H9 (cell line): ENCODE data around the gene MTMR12. TPM values are rescaled to one million over a fixed set of nuclear protein-coding genes. Genes with fewer than 3 reads are reported as not detected.

Experiments
- DNase-seq: peaks from one replicate; pipeline ENCODE4 v3.0.0-alpha.2; 2017
- H2AFZ ChIP-seq: one replicate; pipeline ENCODE4 v1.6.1; 2013; ENCODE audit warnings: mild to moderate bottlenecking, low read length, control low read depth, moderate library complexity
- H2AK5ac ChIP-seq: 2 replicates; pipeline ENCODE4 v1.6.1; 2013; ENCODE audit warnings: low read length, control low read depth, mixed read lengths; ENCODE audit not compliant: insufficient read length
- H2BK120ac ChIP-seq: one replicate; pipeline ENCODE4 v1.6.1; 2013; ENCODE audit warnings: low read depth, mild to moderate bottlenecking, low read length, control low read depth, inconsistent platforms; ENCODE audit not compliant: poor library complexity, severe bottlenecking
- H2BK12ac ChIP-seq: 2 replicates; pipeline ENCODE4 v1.6.1; 2013; ENCODE audit warnings: low read length, control low read depth, mixed read lengths, low read depth; ENCODE audit not compliant: insufficient read length
- H2BK15ac ChIP-seq: 2 replicates; pipeline ENCODE4 v1.6.1; 2013; ENCODE audit warnings: low read depth, low read length, control low read depth
- H2BK20ac ChIP-seq: one replicate; pipeline ENCODE4 v1.6.1; 2013; ENCODE audit warnings: low read depth, mild to moderate bottlenecking, low read length, control low read depth, inconsistent platforms; ENCODE audit not compliant: poor library complexity, severe bottlenecking
- H2BK5ac ChIP-seq: 2 replicates; pipeline ENCODE4 v1.6.1; 2013; ENCODE audit warnings: low read length, control low read depth, mixed read lengths; ENCODE audit not compliant: insufficient read length
- H3K14ac ChIP-seq: 2 replicates; pipeline ENCODE4 v1.6.1; 2013; ENCODE audit warnings: low read length, control low read depth; ENCODE audit not compliant: insufficient read depth
- H3K18ac ChIP-seq: 2 replicates; pipeline ENCODE4 v1.6.1; 2013; ENCODE audit warnings: low read depth, mild to moderate bottlenecking, mixed read lengths, low read length, control low read depth; ENCODE audit not compliant: insufficient read length
- H3K23ac ChIP-seq: 2 replicates; pipeline ENCODE4 v1.6.1; 2013; ENCODE audit warnings: low read length, control low read depth, mixed read lengths, low read depth; ENCODE audit not compliant: insufficient read length
- H3K23me2 ChIP-seq: 2 replicates; pipeline ENCODE4 v1.6.1; 2013; ENCODE audit warnings: low read depth, mild to moderate bottlenecking, mixed read lengths, low read length, control low read depth; ENCODE audit not compliant: insufficient read length, poor library complexity, severe bottlenecking
- H3K27ac ChIP-seq: 2 replicates; pipeline ENCODE4 v1.5.1; 2013; ENCODE audit warnings: low read length, control low read depth, mixed read lengths, low read depth; ENCODE audit not compliant: insufficient read length
- H3K27me3 ChIP-seq: 2 replicates; pipeline ENCODE4 v1.6.1; 2013; ENCODE audit warnings: low read length, control low read depth, inconsistent platforms; ENCODE audit not compliant: insufficient read depth
- H3K4ac ChIP-seq: 2 replicates; pipeline ENCODE4 v1.6.1; 2013; ENCODE audit warnings: low read depth, mild to moderate bottlenecking, control low read depth, inconsistent platforms, low read length, moderate library complexity
- H3K4me1 ChIP-seq: 2 replicates; pipeline ENCODE4 v1.6.1; 2013; ENCODE audit warnings: low read length, control low read depth, inconsistent platforms; ENCODE audit not compliant: insufficient read depth
- H3K4me2 ChIP-seq: 2 replicates; pipeline ENCODE4 v1.6.1; 2013; ENCODE audit warnings: low read length, control low read depth, mixed read lengths; ENCODE audit not compliant: insufficient read length, insufficient read depth
- H3K56ac ChIP-seq: 2 replicates; pipeline ENCODE4 v1.6.1; 2013; ENCODE audit warnings: low read depth, mild to moderate bottlenecking, mixed read lengths, low read length, control low read depth; ENCODE audit not compliant: insufficient read length
- H3K79me1 ChIP-seq: 2 replicates; pipeline ENCODE4 v1.6.1; 2013; ENCODE audit warnings: low read depth, mild to moderate bottlenecking, moderate library complexity, low read length, control low read depth, inconsistent platforms; ENCODE audit not compliant: insufficient read depth, poor library complexity, severe bottlenecking
- H3K79me2 ChIP-seq: 2 replicates; pipeline ENCODE4 v1.6.1; 2013; ENCODE audit warnings: low read length, control low read depth, inconsistent platforms; ENCODE audit not compliant: insufficient read depth
- H3K9ac ChIP-seq: 2 replicates; pipeline ENCODE4 v1.6.1; 2013; ENCODE audit warnings: low read length, control low read depth, mixed read lengths; ENCODE audit not compliant: insufficient read length; ENCODE audit errors: extremely low read depth
- H3K9me3 ChIP-seq: one replicate; pipeline ENCODE4 v1.6.1; 2013; ENCODE audit warnings: low read depth, low read length, inconsistent platforms; ENCODE audit not compliant: control insufficient read depth
- H3T11ph ChIP-seq: one replicate; pipeline ENCODE4 v1.6.1; 2013; ENCODE audit warnings: mild to moderate bottlenecking, low read length, control low read depth, inconsistent platforms
- H4K20me1 ChIP-seq: one replicate; pipeline ENCODE4 v1.6.1; 2013; ENCODE audit not compliant: control insufficient read depth, insufficient read length, insufficient read depth
- H4K5ac ChIP-seq: 2 replicates; pipeline ENCODE4 v1.6.1; 2013; ENCODE audit warnings: low read depth, mild to moderate bottlenecking, mixed read lengths, low read length, control low read depth; ENCODE audit not compliant: insufficient read length
- H4K8ac ChIP-seq: replicated peaks from 2 replicates; pipeline ENCODE4 v1.6.1; 2013; ENCODE audit warnings: low read length, control low read depth, mixed read lengths, low read depth; ENCODE audit not compliant: insufficient read length
- H4K91ac ChIP-seq: 2 replicates; pipeline ENCODE4 v1.6.1; 2013; ENCODE audit warnings: low read depth, mild to moderate bottlenecking, moderate library complexity, mixed read lengths, low read length, control low read depth; ENCODE audit not compliant: insufficient read length
- H3K27ac Mint-ChIP-seq, 3 experiments: 2 replicates in 2 of 3; 3 replicates in 1 of 3; pipeline ENCODE4 v1.8.0; 2020 to 2021; ENCODE audit warnings: mixed read lengths in 3 of 3, mild to moderate bottlenecking in 1 of 3, moderate library complexity in 1 of 3
- H3K27me3 Mint-ChIP-seq: 2 replicates; pipeline ENCODE4 v1.8.0; 2021; ENCODE audit warnings: low read depth, mild to moderate bottlenecking, moderate library complexity, mixed read lengths
- H3K36me3 Mint-ChIP-seq, 3 experiments: 2 replicates in 2 of 3; 3 replicates in 1 of 3; pipeline ENCODE4 v1.8.0; 2020 to 2021; ENCODE audit warnings: low read depth in 3 of 3, mixed read lengths in 3 of 3; ENCODE audit not compliant: insufficient read depth in 1 of 3
- H3K4me1 Mint-ChIP-seq, 2 experiments: 2 replicates each; pipeline ENCODE4 v1.8.0; 2020; ENCODE audit warnings: mixed read lengths in 2 of 2
- H3K4me3 Mint-ChIP-seq, 2 experiments: 2 replicates in 1 of 2; 3 replicates in 1 of 2; pipeline ENCODE4 v1.8.0; 2020 to 2021; ENCODE audit warnings: mild to moderate bottlenecking in 2 of 2, mixed read lengths in 2 of 2, moderate library complexity in 1 of 2
- H3K9me3 Mint-ChIP-seq, 2 experiments: 2 replicates in 1 of 2; 3 replicates in 1 of 2; pipeline ENCODE4 v1.8.0; 2020; ENCODE audit warnings: mild to moderate bottlenecking in 2 of 2, mixed read lengths in 2 of 2, moderate library complexity in 1 of 2
- WGBS: extraction: QIAGEN DNeasy Blood & Tissue Kit; methylation state at CpG from one replicate; pipeline ENCODE4 v1.1.7; 2013; ENCODE audit warnings: missing lambda C conversion rate, low lambda C conversion rate, mixed read lengths; ENCODE audit not compliant: insufficient read length; ENCODE audit errors: extremely low coverage; 5-methylcytosine and 5-hydroxymethylcytosine counted together
- total RNA-seq: library from RNA; stranded (reverse); gene quantifications from 2 replicates; pipeline ENCODE4 v1.2.1, GENCODE V29; 2021
- TF ChIP-seq, protein P1 (sequence below): fragments of 200-600 bp; sonication (generic); conservative IDR thresholded peaks from 3 replicates; pipeline ENCODE4 v1.8.0; 2021; ENCODE audit warnings: antibody characterized with exemption, mild to moderate bottlenecking

Gene MTMR12
- total RNA-seq, 1 experiment from 2014 or later: 39.3 TPM

DNA sequence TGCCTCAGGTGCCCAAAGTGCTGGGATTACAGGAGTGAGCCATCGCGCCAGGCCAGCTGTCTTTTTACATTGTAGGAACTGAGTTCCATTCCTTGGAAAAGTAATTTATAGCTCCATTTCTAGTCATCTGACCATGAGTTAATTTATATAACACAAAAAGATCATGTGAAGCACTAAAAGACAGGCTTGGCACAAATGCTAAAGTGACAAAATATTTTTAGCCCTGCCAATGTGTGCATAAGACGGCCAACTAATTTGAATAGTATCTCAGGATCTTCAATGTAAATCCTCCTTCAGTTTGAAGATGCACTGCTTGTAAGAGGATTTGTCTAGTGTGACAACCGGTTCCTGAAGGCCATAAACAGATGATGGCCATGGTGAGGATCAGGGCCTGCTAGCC lies 49.1 kb downstream of the MTMR12 start:
- Mint-ChIP-seq H3K4me3 (no peak overlapping the region), H3K27ac (no peak overlapping the region), H3K27me3 (no peaks in the 10 kb centered on the region; the same call in 1 of the 2 replicates), H3K9me3 (no peaks in the 10 kb centered on the region; a peak in 1 of 5 replicates), H3K4me1 (peaks cover 5 to 6% of the 10 kb centered on the region in 2 experiments), H3K36me3 (peaks cover 54 to 90% (median 85%) of the 10 kb centered on the region in 3 experiments)
- Histone ChIP-seq H3K9me3 (no peaks in the 10 kb centered on the region), H4K5ac (no peak overlapping the region), H2AK5ac (no peak overlapping the region), H2AFZ (no peak overlapping the region), H3K27me3 (no peaks in the 10 kb centered on the region), H2BK5ac (no peak overlapping the region), H3K23me2 (no peaks in the 10 kb centered on the region), H2BK15ac (no peak overlapping the region), H3T11ph (no peak overlapping the region), H2BK120ac (no peak overlapping the region), H3K79me1 (no peaks in the 10 kb centered on the region), H3K79me2 (no peaks in the 10 kb centered on the region), H4K20me1 (no peaks in the 10 kb centered on the region), H2BK20ac (no peak overlapping the region), H3K4ac (no peak overlapping the region), H3K4me2 (no peak overlapping the region), H3K56ac (no peak overlapping the region), H3K9ac (no peak overlapping the region), H3K27ac (no peak overlapping the region), H3K18ac (no peak overlapping the region), H3K14ac (no peak overlapping the region), H3K23ac (no peak overlapping the region), H4K91ac (no peak overlapping the region), H2BK12ac (no peak overlapping the region), H3K4me1 (no peaks in the 10 kb centered on the region), H4K8ac (no peak overlapping the region)
- no peak for DNase-seq
- WGBS: no CpG with 5 or more reads among the region's 4 CpGs
- TF ChIP-seq, protein P1, sequence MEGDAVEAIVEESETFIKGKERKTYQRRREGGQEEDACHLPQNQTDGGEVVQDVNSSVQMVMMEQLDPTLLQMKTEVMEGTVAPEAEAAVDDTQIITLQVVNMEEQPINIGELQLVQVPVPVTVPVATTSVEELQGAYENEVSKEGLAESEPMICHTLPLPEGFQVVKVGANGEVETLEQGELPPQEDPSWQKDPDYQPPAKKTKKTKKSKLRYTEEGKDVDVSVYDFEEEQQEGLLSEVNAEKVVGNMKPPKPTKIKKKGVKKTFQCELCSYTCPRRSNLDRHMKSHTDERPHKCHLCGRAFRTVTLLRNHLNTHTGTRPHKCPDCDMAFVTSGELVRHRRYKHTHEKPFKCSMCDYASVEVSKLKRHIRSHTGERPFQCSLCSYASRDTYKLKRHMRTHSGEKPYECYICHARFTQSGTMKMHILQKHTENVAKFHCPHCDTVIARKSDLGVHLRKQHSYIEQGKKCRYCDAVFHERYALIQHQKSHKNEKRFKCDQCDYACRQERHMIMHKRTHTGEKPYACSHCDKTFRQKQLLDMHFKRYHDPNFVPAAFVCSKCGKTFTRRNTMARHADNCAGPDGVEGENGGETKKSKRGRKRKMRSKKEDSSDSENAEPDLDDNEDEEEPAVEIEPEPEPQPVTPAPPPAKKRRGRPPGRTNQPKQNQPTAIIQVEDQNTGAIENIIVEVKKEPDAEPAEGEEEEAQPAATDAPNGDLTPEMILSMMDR: no peak
